Neural progenitor cell (in vitro differentiated cells): ENCODE measurements around the gene APLP2. TPM values are rescaled to one million over a fixed set of nuclear protein-coding genes. Genes with fewer than 3 reads are reported as not detected.
A peak's percentile ranks its signal among the peaks of the same experiment; 100 is the strongest.

Experiments
- DNase-seq: peaks from one replicate; pipeline ENCODE4 v3.0.0-alpha.2; 2016; ENCODE audit warnings: low spot score
- H2AFZ ChIP-seq: fragments of 200-600 bp; sonication (generic); replicated peaks from 2 replicates; pipeline ENCODE4 v1.6.1; 2016; ENCODE audit warnings: antibody characterized with exemption
- H3F3A ChIP-seq: fragments of 200-600 bp; sonication (generic); 2 replicates; pipeline ENCODE4 v1.6.1; 2016; ENCODE audit warnings: antibody characterized with exemption, low read depth
- H3K27ac ChIP-seq: fragments of 200-600 bp; sonication (generic); 2 replicates; pipeline ENCODE4 v1.5.1; 2016; ENCODE audit warnings: mild to moderate bottlenecking
- H3K27me3 ChIP-seq: fragments of 200-600 bp; sonication (generic); 2 replicates; pipeline ENCODE4 v1.6.1; 2016; ENCODE audit warnings: mild to moderate bottlenecking, moderate library complexity
- H3K36me3 ChIP-seq: fragments of 200-600 bp; sonication (generic); 2 replicates; pipeline ENCODE4 v1.5.1; 2016
- H3K4me1 ChIP-seq: fragments of 200-600 bp; sonication (generic); 2 replicates; pipeline ENCODE4 v1.6.1; 2016; ENCODE audit warnings: mixed run types
- H3K4me2 ChIP-seq: fragments of 200-600 bp; sonication (generic); 2 replicates; pipeline ENCODE4 v1.6.1; 2016
- H3K4me3 ChIP-seq: fragments of 200-600 bp; sonication (generic); 2 replicates; pipeline ENCODE4 v1.5.1; 2016
- H3K79me2 ChIP-seq: fragments of 200-600 bp; sonication (generic); 2 replicates; pipeline ENCODE4 v1.6.1; 2016; ENCODE audit warnings: low read depth
- H3K9ac ChIP-seq: fragments of 200-600 bp; sonication (generic); 2 replicates; pipeline ENCODE4 v1.6.1; 2016
- H3K9me3 ChIP-seq: fragments of 200-600 bp; sonication (generic); 2 replicates; pipeline ENCODE4 v1.5.1; 2016; ENCODE audit warnings: low read depth
- H4K20me1 ChIP-seq: fragments of 200-600 bp; sonication (generic); 2 replicates; pipeline ENCODE4 v1.6.1; 2016; ENCODE audit warnings: low read depth
- H3K27ac Mint-ChIP-seq: 3 replicates; pipeline ENCODE4 v1.8.0; 2021; ENCODE audit warnings: mixed read lengths
- H3K27me3 Mint-ChIP-seq: 2 replicates; pipeline ENCODE4 v1.8.0; 2022; ENCODE audit warnings: low read depth, mild to moderate bottlenecking, inconsistent platforms, moderate library complexity, mixed read lengths; ENCODE audit not compliant: insufficient read depth
- H3K36me3 Mint-ChIP-seq: 3 replicates; pipeline ENCODE4 v1.8.0; 2021; ENCODE audit warnings: mixed read lengths
- H3K4me1 Mint-ChIP-seq: 3 replicates; pipeline ENCODE4 v1.8.0; 2021; ENCODE audit warnings: mixed read lengths
- H3K4me3 Mint-ChIP-seq: 3 replicates; pipeline ENCODE4 v1.8.0; 2021; ENCODE audit warnings: mild to moderate bottlenecking, moderate library complexity, mixed read lengths
- H3K9me3 Mint-ChIP-seq: 3 replicates; pipeline ENCODE4 v1.8.0; 2020; ENCODE audit warnings: mixed read lengths
- CTCF ChIP-seq: fragments of 200-600 bp; sonication (generic); IDR thresholded peaks from 2 replicates; pipeline ENCODE4 v1.5.1; 2017; ENCODE audit warnings: antibody characterized with exemption, mild to moderate bottlenecking
- EZH2 ChIP-seq: fragments of 200-600 bp; sonication (generic); IDR thresholded peaks from 2 replicates; pipeline ENCODE4 v1.6.1; 2017; ENCODE audit warnings: antibody characterized with exemption, mild to moderate bottlenecking, moderate library complexity
- EZH2phosphoT487 ChIP-seq: fragments of 200-600 bp; sonication (generic); IDR thresholded peaks from 2 replicates; pipeline ENCODE4 v1.6.1; 2017; ENCODE audit warnings: antibody characterized with exemption
- total RNA-seq: library from RNA; depleted of rRNA; stranded (reverse); fragments of >200 nt; gene quantifications from 2 replicates; pipeline ENCODE4 v1.2.3, GENCODE V29; 2015; ENCODE audit warnings: low replicate concordance

APLP2 gene
- total RNA-seq, 1 donor from 2014 or later, result 455 TPM

DNA sequence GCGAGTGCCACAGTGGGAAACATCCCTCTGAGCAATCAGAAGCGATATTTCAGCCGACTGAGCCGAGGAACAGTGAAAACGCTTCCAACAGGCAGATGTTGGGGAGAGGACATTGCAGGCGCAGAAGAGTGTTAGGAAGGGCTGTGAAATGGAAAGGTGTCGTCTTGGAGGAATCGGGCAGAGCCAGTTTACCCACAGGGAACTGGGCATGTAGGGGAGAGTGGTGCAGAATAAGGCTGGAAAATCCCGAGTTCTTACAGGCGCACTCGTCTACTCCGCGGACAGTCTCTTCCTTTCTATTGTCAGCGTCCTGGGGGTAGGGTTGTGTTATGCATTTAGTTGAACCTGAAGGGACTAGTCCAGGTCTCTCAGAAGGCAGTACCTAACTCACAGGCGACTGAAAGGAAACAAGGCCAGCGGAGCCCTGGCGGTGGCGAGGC is 1.1 kb upstream of the APLP2 start:
- H3K27ac ChIP-seq, result no peak overlapping the region
- H3K4me2 ChIP-seq, result peak overlapping the region; percentile 84
- H3K4me3 ChIP-seq, result peak overlapping the region; percentile 69
- Mint-ChIP-seq H3K27ac (peak overlapping the region; percentile 86), H3K27me3 (peaks cover 2% of the 10 kb centered on the region), H3K4me3 (peak overlapping the region; percentile 90), H3K4me1 (peaks cover 33% of the 10 kb centered on the region), H3K9me3 (no peaks in the 10 kb centered on the region), H3K36me3 (no peaks in the 10 kb centered on the region)
- peak; percentile 30 for DNase-seq
- H3K79me2 ChIP-seq, result peaks cover 35% of the 10 kb centered on the region
- peaks cover 16% of the 10 kb centered on the region for H3K4me1 ChIP-seq
- peaks cover 33% of the 10 kb centered on the region for H4K20me1 ChIP-seq
- TF ChIP-seq EZH2 (peak; percentile 2), CTCF (no peak), EZH2phosphoT487 (no peak)
- no peaks in the 10 kb centered on the region for H3K9me3 ChIP-seq
- H2AFZ ChIP-seq, result peak overlapping the region; percentile 91
- H3F3A ChIP-seq, result peaks cover 18% of the 10 kb centered on the region
- no peak overlapping the region for H3K9ac ChIP-seq
- no peaks in the 10 kb centered on the region for H3K36me3 ChIP-seq
- peaks cover 18% of the 10 kb centered on the region for H3K27me3 ChIP-seq

- Histone ChIP-seq H3K79me2 (peaks cover 41% of the 10 kb centered on the region), H3K4me2 (peak overlapping the region; percentile 84), H3K36me3 (no peaks in the 10 kb centered on the region), H3K4me3 (peak overlapping the region; percentile 69), H3K27ac (no peak overlapping the region), H3K9ac (no peak overlapping the region), H3K4me1 (peaks cover 16% of the 10 kb centered on the region), H4K20me1 (peaks cover 39% of the 10 kb centered on the region), H3K9me3 (no peaks in the 10 kb centered on the region), H2AFZ (peak overlapping the region; percentile 91), H3K27me3 (peaks cover 18% of the 10 kb centered on the region), H3F3A (peaks cover 18% of the 10 kb centered on the region)
- H3K4me3 Mint-ChIP-seq, result peak overlapping the region; percentile 90
- peak; percentile 71 for DNase-seq
- H3K9me3 Mint-ChIP-seq, result no peaks in the 10 kb centered on the region
- H3K27me3 Mint-ChIP-seq, result peaks cover 2% of the 10 kb centered on the region
- peak overlapping the region; percentile 86 for H3K27ac Mint-ChIP-seq
- peaks cover 33% of the 10 kb centered on the region for H3K4me1 Mint-ChIP-seq
- peaks cover 3% of the 10 kb centered on the region for H3K36me3 Mint-ChIP-seq
- no peak for TF ChIP-seq CTCF
- TF ChIP-seq EZH2phosphoT487, result peak; percentile 39
These were observed 572 bp upstream of the APLP2 start for GRCh38 chr11:130068986-130069658.

DNA sequence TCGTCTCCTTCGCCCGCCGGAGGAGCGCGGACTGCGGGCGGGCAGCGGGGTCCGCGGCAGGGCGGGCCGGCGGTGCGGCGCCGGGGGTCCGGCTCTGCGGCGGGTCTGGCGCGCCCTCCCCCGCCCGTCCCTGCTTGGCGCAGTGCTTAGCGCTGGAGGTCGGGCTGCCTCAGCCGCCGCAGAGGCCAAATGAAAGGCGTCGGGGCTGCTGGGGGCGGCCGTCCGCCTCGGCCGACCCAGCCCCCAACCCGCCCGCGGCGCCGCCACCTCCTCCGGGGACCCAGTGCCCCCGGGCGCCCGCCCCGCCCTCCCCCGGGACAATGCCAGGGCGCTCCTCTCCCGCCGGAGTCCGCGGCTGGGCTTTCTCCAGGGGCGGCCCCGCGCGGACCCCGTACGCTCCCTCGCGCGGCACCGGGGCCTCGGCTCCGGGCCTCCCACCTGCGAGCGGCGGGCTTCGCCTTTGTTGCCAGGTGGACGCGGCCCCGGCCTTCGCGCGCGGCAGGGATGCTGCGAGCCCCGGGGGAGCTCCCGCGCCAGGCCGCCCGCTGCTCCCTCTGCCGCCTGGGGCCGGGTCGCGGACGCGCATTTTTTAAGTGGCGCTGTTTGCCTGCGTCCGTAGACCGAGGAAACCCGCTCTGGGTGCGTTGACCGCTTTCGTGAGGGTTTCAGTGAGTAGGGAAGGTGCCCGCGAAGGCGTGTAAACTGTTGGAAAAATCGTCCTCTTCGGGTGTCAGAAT is 583 bp downstream of the APLP2 start:
- Histone ChIP-seq H3K27me3 (peaks cover 18% of the 10 kb centered on the region), H3K4me1 (peaks cover 16% of the 10 kb centered on the region), H3K4me2 (peak overlapping the region; percentile 94), H4K20me1 (peaks cover 50% of the 10 kb centered on the region), H3K27ac (peak overlapping the region; percentile 95), H3F3A (peaks cover 18% of the 10 kb centered on the region), H3K9ac (peak overlapping the region; percentile 84), H2AFZ (no peak overlapping the region), H3K4me3 (peak overlapping the region; percentile 99), H3K79me2 (peaks cover 52% of the 10 kb centered on the region), H3K9me3 (no peaks in the 10 kb centered on the region), H3K36me3 (no peaks in the 10 kb centered on the region)
- peaks cover 2% of the 10 kb centered on the region for H3K27me3 Mint-ChIP-seq
- H3K36me3 Mint-ChIP-seq, result peaks cover 5% of the 10 kb centered on the region
- peaks cover 3% of the 10 kb centered on the region for H3K9me3 Mint-ChIP-seq
- DNase-seq, result peak; percentile 67
- no peak for TF ChIP-seq EZH2
- TF ChIP-seq CTCF, result no peak
- no peak for TF ChIP-seq EZH2phosphoT487
- peak overlapping the region; percentile 60 for H3K27ac Mint-ChIP-seq
- peaks cover 33% of the 10 kb centered on the region for H3K4me1 Mint-ChIP-seq
- H3K4me3 Mint-ChIP-seq, result peak overlapping the region; percentile 96
